ENCODE measurements around the gene ENDOV.
"Not testable (repeated sequence)": the region's sequence is repeated elsewhere in the genome, so short reads cannot be mapped to it uniquely, and the experiment has no call there.

Gene ENDOV

DNA sequence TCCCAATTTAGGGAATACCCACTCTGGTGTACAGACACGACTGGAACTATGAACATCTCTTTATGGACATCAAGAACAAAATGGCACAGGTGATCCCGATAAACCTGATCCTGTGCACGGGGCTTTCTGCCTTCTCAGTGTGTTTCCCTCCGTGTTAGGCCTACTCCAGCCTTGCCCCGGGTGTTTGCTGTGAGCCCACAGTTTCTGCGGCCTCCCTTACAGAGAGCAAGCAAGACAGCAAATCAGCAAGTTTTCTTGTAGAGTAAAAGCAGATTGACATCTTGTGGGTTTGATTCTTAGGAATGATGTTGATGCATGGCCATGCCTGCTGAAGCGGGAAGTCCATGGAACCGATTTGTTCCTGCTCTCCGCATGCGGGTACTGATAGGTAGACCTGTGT, 26.4 kb upstream of the ENDOV start:
- DNase-seq: no peak

DNA sequence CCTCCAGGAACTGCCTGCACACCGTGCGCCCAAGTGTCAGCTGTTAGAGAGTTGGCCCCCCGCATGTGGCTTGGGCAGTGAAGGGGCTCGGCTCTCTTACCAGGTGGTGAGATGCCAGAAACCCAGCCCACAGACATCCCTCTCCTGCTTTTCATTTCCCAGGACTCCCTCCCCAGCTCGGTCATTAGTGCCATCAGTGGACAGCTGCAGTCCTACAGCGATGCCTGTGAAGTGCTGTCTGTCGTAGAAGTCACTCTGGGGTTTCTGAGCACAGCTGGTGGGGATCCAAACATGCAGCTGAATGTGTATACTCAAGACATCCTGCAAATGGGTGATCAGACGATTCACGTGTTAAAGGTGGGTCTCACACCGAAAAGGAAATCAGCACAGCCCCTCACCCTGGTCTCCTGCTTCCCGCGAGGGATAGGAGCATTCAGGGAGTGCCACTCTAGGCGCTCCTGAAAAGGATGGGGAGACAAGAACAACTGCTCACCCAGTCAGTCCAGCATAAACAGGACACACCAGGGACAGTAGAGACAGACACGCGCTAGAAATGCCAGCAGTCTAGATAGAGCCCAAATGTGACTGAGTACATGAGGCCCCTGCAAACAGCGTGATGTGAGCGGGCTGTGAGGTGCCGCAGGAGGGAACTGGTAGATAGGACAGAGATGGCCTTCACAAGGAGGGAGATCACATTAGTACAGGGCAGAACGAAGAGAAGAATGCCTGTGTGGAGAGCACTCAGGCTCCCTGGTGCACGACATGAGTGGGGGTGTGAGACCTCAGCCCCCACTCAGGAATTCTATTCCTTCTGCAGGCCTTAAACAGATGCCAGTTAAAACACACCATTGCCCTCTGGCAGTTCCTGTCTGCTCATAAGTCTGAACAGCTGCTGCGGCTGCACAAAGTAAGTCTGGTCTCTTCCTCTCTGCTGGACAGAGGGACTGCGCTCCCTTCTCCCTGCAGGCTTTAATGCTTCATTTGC, 25.7 kb upstream of the ENDOV start:
- no peak for DNase-seq

DNA sequence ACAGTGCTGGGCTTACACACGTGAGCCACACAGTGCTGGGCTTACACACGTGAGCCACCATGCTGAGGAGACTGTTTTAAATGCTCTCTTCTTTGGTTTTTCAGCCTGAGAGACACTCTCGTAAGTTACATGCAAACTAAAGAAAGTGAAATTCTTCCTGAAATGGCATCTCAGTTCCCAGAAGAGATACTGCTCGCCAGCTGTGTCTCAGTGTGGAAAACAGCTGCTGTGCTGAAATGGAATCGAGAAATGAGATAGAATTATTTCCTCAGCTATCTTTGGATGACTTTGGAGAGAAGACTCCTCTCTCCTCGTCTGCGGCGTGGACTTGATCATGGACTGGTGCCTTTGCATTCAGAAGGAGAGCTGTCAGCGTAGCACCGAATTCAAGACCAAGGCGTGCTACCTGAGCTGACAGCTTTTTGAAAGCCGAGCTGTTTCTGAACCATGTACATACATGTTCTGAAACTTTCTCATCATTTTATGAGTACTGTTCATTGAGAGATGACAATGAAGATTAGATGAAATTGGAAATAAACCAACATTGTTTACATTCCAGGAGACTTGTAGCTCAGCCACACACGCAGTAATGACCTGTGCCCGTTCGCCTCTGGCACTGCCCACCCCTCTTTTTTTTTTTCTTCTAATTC, 21.6 kb upstream of the ENDOV start:
- no peak for DNase-seq

DNA sequence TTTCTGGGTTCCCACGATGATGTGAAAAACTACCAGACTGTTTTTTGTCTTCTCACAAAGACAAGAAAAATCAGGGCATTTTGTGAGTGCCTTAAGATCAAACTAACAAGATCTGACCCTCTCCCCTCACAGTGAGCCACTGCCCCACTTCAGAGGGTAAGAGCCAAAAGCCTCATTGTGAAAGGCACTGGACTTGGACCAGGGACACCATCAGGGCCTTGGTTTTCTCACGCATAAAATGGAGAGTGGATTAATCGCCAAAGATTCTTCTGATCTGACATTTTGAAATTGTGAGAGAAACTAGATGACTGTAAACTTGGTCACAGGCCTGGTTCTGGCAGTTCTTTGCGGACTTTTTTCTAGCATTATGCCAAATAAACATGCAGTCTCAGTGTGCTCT, 21.0 kb upstream of the ENDOV start:
- no peak for DNase-seq

DNA sequence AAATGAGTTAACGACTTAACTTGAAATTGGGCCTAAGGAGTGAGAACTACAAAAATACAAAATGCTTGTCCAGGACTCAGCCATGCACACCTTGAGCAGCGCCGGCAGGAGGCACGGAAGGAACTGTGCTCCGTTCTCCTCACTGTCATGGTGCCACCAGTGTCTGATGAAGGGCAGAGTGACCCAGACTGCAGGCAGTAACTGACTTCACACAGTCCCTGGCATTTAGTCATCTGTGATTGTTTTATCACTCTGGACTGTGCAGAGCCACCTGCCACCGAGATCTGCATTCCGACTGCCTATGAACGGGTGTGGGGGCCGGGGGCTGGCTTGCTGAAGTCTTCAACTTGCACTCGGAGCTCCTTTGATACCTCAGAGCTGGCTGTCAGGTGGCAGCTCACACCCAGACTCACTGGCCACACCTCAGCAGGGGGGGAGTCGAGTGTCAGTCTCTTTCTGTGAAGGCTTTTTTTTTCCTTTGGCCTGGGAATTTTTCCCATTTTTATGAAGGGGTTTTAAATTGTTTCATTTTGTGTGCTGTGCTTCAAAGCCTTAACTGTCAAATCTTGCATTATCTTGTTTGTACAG, 20.2 kb upstream of the ENDOV start:
- no peak for DNase-seq

DNA sequence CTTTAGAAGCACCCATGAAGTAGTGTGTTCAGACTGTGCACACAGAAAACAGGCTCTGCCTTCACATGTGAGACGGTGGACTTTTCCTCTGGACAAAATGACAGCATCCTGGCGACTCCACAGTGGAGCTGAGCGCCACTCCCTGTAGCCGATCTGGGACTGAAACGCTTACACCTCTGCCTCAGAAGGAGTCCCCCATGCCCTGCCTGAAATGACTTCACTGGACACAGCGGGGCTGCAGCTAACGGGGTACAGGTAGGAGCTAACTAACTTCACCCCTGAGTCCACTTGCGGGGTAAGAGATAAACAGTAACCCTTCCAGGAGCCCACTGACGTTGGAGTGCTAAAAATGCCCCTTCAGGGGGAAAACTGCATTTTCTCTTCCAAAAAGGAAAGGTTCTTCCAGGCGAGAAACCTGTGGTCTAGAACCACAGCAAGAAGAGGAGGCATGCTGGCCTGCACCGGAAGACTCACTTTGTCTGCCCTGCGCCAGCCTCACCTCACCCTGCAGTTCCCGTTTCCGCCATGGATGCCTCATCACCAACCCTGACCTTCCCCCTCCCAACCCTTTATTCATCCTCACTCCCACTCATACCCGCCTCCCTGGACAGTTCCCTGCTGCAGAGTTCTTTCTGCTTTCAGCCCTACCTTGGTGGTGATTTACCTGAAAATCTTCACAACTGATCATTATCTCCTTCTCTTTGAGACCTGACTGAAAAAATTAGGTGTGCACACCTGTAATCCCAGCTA, 19.4 kb upstream of the ENDOV start:
- DNase-seq: no peak

DNA sequence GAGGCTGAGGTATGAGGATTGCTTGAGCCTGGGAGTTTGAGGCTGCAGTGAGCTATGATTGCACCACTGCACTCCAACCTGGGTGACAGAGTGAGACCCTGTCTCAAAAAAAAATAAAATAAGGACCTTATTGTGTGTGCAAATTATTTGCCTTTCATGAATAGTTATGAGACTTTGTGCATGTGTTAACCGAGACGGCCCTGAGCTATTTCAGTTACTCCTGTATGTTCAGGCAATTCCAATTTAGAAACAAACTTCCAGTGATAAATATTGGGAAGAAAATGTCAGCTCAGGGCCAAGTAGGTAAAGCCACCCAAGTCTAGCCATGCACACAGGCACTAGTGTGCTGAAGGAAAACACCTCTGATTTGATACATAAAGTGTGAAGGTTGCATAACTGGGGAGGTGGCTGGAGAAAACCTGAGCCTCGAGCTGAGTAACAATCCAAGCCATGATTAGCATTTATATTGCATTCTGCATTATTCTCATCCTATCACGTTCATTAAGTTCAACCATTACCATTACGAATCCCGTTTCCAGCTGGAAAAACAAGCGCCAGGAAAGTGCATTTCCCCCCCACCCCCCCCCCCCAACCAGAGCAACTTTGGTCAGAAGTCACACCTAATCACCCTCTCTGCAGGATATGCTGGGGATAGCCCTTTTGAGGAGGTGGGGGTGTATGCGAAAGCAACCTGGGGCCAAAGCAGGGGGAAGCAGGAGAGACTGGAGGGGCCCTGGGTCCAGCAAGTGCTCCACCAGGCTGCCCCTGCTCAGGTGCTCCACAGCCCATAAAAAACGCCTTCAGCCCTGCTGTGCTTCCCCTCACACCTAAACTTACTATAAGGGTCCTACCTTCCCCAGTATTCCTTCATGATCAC, 18.6 kb upstream of the ENDOV start:
- no peak for DNase-seq

DNA sequence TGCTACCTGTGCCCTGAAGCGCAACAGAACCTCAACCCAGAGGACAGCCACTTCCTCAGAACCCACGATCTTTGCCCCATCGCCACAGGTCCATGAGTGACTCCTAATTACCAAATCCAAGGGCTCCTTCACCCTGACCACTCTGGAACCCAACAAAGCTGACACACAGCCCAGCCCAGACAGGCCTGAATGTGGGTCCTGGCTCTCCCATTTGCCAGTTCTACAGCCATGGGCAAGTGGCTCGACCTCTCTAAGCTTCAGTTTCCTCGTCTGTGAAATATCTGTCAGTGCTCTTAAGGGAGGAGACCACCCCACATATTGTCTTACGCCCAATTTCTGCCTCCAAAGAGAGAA, 18.0 kb upstream of the ENDOV start:
- DNase-seq: no peak

DNA sequence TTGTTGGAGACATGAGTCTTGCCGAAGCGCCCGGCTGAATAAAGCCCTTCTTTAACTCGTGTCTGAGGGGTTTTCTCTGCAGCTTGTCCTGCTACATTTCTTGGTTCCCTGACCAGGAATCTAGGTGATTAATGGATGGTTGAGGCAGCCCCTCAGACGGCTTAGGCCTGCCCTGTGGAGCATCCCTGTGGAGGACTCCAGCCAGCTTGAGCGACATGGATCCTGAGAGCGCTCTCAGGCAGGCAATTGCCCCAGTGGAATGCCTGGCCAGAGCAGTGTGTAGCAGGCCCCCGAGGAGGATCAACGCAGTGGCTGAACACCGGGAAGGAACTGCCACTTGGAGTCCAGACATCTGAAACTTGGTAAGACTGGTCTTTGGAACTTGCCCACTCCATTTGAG, 17.3 kb upstream of the ENDOV start:
- no peak for DNase-seq

DNA sequence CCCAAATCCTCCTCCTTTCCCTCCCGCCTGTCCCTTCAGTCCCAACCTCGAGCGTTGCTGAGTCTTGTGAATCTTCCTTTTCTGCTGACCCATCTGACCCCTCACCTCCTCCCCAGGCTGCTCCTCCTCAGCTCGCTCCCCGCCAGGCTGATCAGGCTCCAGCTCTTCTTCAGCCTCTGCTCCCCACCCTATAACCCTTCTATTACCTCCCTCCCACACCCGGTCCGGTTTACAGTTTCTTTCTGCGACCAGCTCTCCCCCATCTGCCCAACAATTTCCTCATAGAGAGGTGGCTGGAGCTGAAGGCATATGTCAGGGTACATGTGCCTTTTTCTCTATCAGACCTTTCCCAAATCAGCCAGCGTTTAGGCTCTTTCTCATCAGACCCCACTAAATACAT, 13.9 kb upstream of the ENDOV start:
- DNase-seq: not testable (repeated sequence)

DNA sequence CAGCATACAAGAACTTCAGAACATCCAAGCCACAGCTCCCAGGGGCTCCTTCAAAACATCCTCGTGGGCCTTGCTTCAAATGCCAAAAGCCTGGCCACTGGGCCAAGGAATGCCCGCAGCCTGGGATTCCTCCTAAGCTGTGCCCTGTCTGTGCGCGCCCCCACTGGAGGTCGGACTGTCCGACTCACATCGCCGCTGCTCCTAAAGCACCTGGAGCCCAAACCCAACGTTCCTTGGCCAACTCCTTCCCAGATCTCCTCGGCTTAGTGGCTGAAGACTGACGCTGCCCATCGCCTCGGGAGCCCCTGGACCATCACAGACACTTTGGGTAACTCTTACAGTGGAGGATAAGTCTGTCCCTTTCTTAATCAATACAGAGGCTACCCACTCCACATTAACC, 12.9 kb upstream of the ENDOV start:
- DNase-seq: not testable (repeated sequence)

DNA sequence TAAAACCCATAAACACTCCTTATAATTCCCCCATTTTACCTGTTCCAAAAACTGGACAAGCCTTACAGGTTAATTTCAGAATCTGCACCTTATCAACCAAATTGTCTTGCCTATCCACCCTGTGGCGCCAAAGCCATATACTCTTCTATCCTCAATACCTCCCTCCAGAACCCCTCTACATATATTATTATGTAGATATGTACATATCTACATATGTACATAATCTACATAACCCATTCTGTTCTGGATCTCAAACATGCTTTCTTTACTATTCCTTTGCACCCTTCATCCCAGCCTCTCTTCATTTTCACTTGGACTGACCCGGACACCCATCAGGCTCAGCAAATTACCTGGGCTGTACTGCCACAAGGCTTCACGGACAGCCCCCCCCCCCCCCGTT, 12.0 kb upstream of the ENDOV start:
- DNase-seq: no peak

DNA sequence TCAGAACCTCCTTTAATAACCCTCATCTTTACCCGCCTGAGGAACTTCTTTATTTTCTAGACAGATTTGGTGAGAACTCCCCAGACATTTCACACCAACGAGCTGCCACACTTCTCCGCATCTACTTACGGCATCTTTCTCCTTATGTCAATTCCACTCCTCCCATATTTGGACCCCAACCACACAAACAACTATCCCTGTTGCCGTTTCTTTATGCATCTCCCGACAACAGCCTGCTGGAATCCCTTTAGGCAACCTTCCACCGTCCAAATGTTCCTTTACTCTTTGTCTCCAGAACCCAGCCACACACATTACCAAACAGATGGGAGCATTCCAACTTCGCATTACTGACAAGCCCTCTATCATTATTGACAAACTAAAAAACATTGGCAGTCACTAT, 8.8 kb upstream of the ENDOV start:
- DNase-seq: no peak

DNA sequence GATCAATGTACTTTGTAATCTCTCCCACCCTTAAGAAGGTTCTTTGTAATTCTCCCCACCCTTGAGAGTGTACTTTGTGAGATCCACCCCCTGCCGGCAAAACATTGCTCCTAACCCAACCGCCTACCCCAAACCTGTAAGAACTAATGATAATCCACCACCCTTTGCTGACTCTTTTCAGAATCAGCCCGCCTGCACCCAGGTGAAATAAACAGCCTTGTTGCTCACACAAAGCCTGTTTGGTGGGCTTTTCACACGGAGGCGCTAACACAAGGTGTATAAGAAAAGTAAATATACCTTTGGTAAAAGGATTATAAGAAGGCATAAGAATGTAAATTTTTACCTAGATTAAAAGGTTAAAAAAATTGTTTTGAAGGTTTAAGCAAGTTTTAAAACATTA, 7.0 kb upstream of the ENDOV start:
- not testable (repeated sequence) for DNase-seq

DNA sequence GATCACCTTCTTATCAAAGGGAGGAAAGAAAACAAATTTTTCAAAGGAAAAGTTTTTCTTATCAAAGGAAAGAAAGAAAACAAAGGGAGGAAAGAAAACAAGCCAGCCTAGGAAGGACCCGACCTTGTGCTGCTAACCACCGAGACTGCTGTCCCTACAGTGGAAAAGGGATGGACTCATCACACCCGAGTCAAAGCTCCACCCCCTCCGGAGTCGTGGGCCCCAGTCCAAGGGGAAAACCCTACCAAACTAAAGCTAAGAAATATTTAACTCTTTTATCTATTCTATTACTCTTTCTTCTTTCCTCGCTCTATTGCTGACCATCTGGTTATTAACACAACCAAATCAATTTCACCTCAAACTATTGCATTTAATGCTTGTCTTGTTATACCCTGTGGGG, 6.1 kb upstream of the ENDOV start:
- no peak for DNase-seq

DNA sequence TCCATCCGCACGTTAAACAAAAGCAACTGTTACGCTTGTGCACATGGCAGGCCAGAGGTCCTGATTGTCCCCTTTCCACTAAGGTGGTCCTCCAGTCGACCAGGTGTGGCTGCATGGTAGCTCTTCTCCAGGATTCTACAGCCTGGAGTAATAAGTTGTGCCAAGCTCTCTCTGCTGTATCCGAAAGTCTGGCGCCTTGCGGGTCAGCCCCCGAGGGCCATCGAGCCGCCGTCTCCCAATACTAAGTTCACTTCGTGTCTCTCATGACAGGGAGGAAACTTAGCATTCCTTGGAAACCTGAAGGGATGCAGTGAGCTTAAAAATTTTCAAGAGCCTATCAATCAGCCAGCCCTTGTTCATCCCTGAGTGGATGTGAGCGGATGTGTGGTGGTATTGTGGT, 5.3 kb upstream of the ENDOV start:
- DNase-seq: no peak

DNA sequence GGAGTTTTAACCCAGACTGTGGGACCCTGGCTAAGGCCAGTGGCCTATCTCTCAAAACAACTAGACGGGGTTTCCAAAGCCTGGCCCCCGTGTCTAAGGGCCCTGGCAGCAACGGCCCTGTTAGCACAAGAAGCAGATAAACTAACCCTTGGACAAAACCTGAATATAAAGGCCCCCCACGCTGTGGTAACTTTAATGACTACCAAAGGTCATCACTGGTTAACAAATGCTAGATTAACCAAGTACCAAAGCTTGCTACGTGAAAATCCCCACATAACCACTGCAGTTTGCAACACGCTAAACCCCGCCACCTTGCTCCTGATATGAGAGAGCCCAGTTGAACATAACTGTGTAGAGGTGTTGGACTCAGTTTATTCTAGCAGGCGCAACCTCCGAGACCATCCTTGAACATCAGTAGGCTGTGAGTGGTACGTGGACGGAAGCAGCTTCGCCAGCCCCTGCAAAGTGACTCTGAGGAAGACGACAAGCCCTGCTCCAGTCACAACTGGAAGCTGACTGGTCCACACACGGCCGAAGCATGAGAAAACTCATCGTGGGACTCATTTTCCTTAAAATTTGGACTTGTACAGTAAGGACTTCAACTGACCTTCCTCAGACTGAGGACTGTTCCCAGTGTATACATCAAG, 4.4 kb upstream of the ENDOV start:
- DNase-seq: not testable (repeated sequence)

DNA sequence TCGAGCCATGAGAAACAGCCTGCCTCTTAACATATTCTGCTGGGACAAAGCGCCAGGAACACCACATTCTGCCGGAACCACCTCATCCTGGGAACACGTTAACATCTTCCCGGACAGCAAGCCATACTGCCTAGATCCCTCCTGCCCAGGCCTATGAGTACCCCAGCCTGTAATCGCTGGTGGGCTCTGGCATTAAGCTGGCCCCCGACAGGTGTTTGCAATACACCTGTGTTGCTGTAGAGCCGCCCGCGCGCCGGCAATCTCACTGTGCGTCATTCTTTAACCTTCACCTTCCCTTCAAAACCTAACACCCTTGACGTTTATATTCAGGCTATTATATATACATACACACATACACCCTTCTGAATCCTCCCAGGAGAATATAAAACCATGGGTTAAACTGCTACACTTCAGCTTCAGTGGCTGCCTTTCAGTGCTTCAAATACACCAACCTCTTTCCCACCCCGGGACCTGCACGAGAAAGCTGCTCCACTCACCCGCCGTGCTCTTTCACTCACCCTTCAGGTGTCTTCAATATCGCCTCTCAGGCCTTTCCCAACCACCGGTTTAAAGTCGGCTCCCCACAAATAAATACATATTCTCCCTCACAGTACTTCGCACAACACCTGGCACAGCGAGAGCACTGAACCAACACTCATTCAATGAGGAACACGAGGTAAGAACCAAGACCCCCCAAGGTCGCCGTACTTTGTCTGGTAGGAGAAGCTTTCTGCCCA, 1.0 kb upstream of the ENDOV start:
- no peak for DNase-seq

DNA sequence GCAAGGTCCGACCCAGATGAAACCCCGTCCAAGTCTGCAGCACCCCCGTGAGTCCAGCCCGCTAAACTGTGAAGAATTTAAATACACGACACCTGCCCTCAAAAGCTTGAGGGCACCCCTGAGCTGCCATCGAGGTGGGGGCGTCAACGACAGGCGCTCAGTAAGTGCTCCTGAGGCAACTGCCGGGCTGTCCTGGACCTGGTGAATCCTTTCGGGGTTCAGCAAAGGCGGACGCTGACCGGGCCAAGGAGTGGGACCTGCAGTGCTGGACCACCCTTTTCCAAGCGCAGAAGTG, 512 bp upstream of the ENDOV start:
- DNase-seq: no peak

DNA sequence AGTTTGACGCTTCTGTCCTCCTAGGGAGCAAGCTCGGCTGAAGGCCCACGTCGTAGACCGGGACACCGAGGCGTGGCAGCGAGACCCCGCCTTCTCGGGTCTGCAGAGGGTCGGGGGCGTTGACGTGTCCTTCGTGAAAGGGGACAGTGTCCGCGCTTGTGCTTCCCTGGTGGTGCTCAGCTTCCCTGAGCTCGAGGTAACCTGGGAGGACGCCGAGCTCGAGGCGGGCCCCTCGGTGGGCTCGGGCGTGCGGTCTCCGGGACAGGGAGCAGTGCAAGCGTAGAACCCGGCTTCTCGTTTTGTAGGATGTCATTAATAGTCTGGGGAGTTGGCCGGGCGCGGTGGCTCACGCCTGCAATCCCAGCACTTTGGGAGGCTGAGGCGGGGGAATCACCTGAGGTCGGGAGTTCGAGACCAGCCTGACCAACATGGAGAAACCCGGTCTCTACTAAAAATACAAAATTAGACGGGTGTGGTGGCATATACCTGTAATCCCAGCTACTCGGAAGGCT, 715 bp downstream of the ENDOV start:
- no peak for DNase-seq
